Mesendoderm (in vitro differentiated cells): ENCODE results near the gene TARS2.

Experiments used
- DNase-seq: peaks from one replicate; pipeline ENCODE4 v3.0.0; 2013
- H2AK5ac ChIP-seq: 2 replicates; pipeline ENCODE4 v1.6.1; 2013; ENCODE audit warnings: low read length, inconsistent platforms
- H2BK120ac ChIP-seq: 2 replicates; pipeline ENCODE4 v1.6.1; 2013; ENCODE audit warnings: low read depth, mild to moderate bottlenecking, low read length, moderate library complexity, mixed read lengths
- H2BK15ac ChIP-seq: replicated peaks from 2 replicates; pipeline ENCODE4 v1.6.1; 2013; ENCODE audit warnings: low read depth, mild to moderate bottlenecking, moderate library complexity
- H2BK5ac ChIP-seq: 2 replicates; pipeline ENCODE4 v1.6.1; 2013; ENCODE audit warnings: low read length, inconsistent platforms
- H3K18ac ChIP-seq: 2 replicates; pipeline ENCODE4 v1.6.1; 2013; ENCODE audit warnings: mild to moderate bottlenecking, low read length, mixed read lengths
- H3K23ac ChIP-seq: one replicate; pipeline ENCODE4 v1.6.1; 2013; ENCODE audit warnings: low read length
- H3K27ac ChIP-seq: 2 replicates; pipeline ENCODE4 v1.5.1; 2013; ENCODE audit warnings: low read depth, mild to moderate bottlenecking, inconsistent platforms, low read length, moderate library complexity
- H3K27me3 ChIP-seq: 2 replicates; pipeline ENCODE4 v1.6.1; 2013; ENCODE audit warnings: low read length, control low read depth, mild to moderate bottlenecking, inconsistent platforms; ENCODE audit not compliant: insufficient read depth, poor library complexity
- H3K36me3 ChIP-seq: 2 replicates; pipeline ENCODE4 v1.6.1; 2013; ENCODE audit warnings: low read length, inconsistent platforms; ENCODE audit not compliant: control insufficient read depth, insufficient read depth
- H3K4ac ChIP-seq: one replicate; pipeline ENCODE4 v1.6.1; 2013; ENCODE audit warnings: low read depth, mild to moderate bottlenecking, low read length, moderate library complexity
- H3K4me1 ChIP-seq: 2 replicates; pipeline ENCODE4 v1.6.1; 2013; ENCODE audit warnings: low read depth, low read length, inconsistent platforms; ENCODE audit not compliant: control insufficient read depth
- H3K4me2 ChIP-seq: 2 replicates; pipeline ENCODE4 v1.6.1; 2013; ENCODE audit warnings: low read length
- H3K4me3 ChIP-seq: 2 replicates; pipeline ENCODE4 v1.5.1; 2013; ENCODE audit warnings: mild to moderate bottlenecking, low read length
- H3K56ac ChIP-seq: one replicate; pipeline ENCODE4 v1.6.1; 2013; ENCODE audit warnings: low read length
- H3K79me1 ChIP-seq: 2 replicates; pipeline ENCODE4 v1.6.1; 2013; ENCODE audit warnings: low read length, inconsistent platforms
- H3K79me2 ChIP-seq: 2 replicates; pipeline ENCODE4 v1.6.1; 2013; ENCODE audit warnings: mild to moderate bottlenecking, low read length; ENCODE audit not compliant: control insufficient read depth, insufficient read depth
- H3K9ac ChIP-seq: 2 replicates; pipeline ENCODE4 v1.6.1; 2013; ENCODE audit warnings: low read length, inconsistent platforms
- H4K5ac ChIP-seq: one replicate; pipeline ENCODE4 v1.6.1; 2013; ENCODE audit warnings: low read length
- H4K8ac ChIP-seq: one replicate; pipeline ENCODE4 v1.6.1; 2013; ENCODE audit warnings: low read depth, mild to moderate bottlenecking, control low read depth, low read length, moderate library complexity
- WGBS: extraction: QIAGEN DNeasy Blood & Tissue Kit; methylation state at CpG from one replicate; pipeline ENCODE4 v1.1.7; 2013; ENCODE audit warnings: low lambda C conversion rate, missing lambda C conversion rate; ENCODE audit not compliant: insufficient coverage; ENCODE audit errors: extremely low coverage; 5-methylcytosine and 5-hydroxymethylcytosine counted together

Gene TARS2

DNA sequence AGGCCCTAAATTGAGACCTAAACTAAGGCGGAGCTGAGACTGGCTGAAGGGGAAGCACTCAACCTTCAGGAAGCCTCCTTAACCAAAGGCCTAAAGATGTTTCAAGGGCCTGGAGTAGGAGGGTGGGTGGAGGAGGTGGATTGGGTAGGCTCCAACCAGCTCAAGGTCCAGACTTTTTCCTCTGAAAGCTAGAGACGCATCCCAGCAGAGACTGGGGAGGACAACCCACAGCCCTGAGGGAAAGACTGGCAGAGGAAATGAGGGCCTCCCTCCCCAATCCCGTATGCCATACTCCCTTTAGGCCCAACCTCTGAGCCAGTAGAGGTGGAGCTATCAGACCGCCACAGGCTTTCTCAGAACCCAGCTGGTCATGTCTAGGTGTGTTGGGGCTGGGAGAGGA, 21.8 kb downstream of the TARS2 start:
- Histone ChIP-seq H2BK5ac (no peak overlapping the region), H4K8ac (no peak overlapping the region), H2BK15ac (no peak overlapping the region), H2BK120ac (no peak overlapping the region), H3K36me3 (peaks cover 2% of the 10 kb centered on the region), H4K5ac (no peak overlapping the region), H3K4me2 (no peak overlapping the region), H3K9ac (no peak overlapping the region), H2AK5ac (no peak overlapping the region), H3K79me1 (no peaks in the 10 kb centered on the region), H3K56ac (no peak overlapping the region), H3K79me2 (no peaks in the 10 kb centered on the region), H3K27me3 (no peaks in the 10 kb centered on the region), H3K23ac (no peak overlapping the region), H3K27ac (no peak overlapping the region), H3K4me1 (no peaks in the 10 kb centered on the region), H3K4ac (no peak overlapping the region), H3K18ac (no peak overlapping the region), H3K4me3 (no peak overlapping the region)
- no CpG with 5 or more reads among the region's 4 CpGs for WGBS
- no peak for DNase-seq

DNA sequence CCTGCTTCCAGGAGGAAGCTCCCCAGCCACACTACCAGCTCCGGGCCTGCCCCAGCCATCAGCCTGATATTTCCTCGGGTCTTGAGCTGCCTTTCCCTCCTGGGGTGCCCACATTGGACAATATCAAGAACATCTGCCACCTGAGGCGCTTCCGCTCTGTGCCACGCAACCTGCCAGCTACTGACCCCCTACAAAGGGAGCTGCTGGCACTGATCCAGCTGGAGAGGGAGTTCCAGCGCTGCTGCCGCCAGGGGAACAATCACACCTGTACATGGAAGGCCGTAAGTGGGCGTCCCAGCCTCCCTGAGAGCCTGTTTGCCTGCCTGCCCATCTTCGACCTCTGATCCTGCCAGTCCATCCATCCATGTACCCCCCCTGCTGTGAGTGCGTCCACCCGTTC, 24.3 kb downstream of the TARS2 start:
- Histone ChIP-seq H3K9ac (no peak overlapping the region), H2BK120ac (no peak overlapping the region), H4K8ac (no peak overlapping the region), H3K36me3 (no peaks in the 10 kb centered on the region), H3K4me3 (no peak overlapping the region), H3K79me1 (no peaks in the 10 kb centered on the region), H3K4ac (no peak overlapping the region), H2AK5ac (no peak overlapping the region), H3K4me2 (no peak overlapping the region), H4K5ac (no peak overlapping the region), H3K27ac (no peak overlapping the region), H3K18ac (no peak overlapping the region), H3K56ac (no peak overlapping the region), H2BK5ac (no peak overlapping the region), H3K27me3 (no peaks in the 10 kb centered on the region), H3K79me2 (no peaks in the 10 kb centered on the region), H3K4me1 (no peaks in the 10 kb centered on the region), H2BK15ac (no peak overlapping the region), H3K23ac (no peak overlapping the region)
- DNase-seq, result no peak
- no CpG with 5 or more reads among the region's 12 CpGs for WGBS

DNA sequence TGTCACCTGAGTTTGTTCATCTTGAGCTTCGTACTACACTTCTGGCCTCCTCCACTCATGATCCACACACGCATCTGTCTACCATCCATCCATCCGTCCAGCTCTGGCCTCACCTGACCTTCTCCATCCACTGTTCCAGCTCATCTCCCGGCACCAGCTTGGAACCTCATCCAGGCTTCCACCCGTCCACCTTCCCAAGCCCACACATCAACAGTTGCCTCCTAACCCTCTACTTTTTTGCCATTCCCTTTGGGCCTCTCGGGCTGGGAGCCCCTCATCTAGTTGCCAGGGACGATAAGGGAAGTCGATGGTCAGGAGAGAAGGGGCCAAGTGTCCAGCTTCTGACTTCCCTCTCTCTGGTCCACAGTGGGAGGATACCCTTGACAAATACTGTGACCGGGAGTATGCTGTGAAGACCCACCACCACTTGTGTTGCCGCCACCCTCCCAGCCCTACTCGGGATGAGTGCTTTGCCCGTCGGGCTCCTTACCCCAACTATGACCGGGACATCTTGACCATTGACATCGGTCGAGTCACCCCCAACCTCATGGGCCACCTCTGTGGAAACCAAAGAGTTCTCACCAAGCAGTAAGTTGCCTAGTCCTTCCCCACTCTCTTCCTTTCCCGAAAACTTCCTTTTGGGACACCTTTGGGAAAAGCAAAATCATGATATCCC, 24.9 kb downstream of the TARS2 start:
- no peaks in the 10 kb centered on the region for H3K27me3 ChIP-seq
- H2AK5ac ChIP-seq, result no peak overlapping the region
- no peak overlapping the region for H2BK15ac ChIP-seq
- H4K5ac ChIP-seq, result no peak overlapping the region
- H3K9ac ChIP-seq, result no peak overlapping the region
- H3K4me2 ChIP-seq, result no peak overlapping the region
- no peaks in the 10 kb centered on the region for H3K4me1 ChIP-seq
- no peak overlapping the region for H2BK120ac ChIP-seq
- H3K36me3 ChIP-seq, result no peaks in the 10 kb centered on the region
- H3K56ac ChIP-seq, result no peak overlapping the region
- H3K79me1 ChIP-seq, result no peaks in the 10 kb centered on the region
- no peak overlapping the region for H3K4ac ChIP-seq
- WGBS, result no CpG with 5 or more reads among the region's 17 CpGs
- no peak overlapping the region for H3K4me3 ChIP-seq
- H3K27ac ChIP-seq, result no peak overlapping the region
- H4K8ac ChIP-seq, result no peak overlapping the region
- no peak overlapping the region for H2BK5ac ChIP-seq
- H3K23ac ChIP-seq, result no peak overlapping the region
- H3K18ac ChIP-seq, result no peak overlapping the region
- DNase-seq, result no peak
- H3K79me2 ChIP-seq, result no peaks in the 10 kb centered on the region

DNA sequence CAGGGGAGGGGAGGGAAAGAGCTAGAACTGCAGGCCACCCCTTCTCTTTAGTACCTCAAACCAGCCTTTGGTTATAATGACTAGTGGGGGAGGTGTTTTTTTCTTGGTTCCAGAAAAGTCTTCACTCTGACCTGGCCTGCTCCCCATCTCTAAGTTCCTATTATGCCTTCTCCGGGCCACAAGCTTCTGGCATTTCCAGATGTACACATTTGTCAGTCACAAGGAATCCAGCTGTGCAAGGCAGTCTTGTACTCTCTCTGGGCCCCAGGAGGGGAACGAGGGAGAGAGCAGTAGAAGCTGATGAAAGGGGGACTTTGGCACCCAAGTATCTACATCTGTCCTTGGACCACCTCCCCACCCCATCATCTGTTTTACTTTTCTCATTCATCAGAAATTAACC, 25.6 kb downstream of the TARS2 start:
- H2BK15ac ChIP-seq, result no peak overlapping the region
- H3K4me3 ChIP-seq, result no peak overlapping the region
- H2AK5ac ChIP-seq, result no peak overlapping the region
- H2BK120ac ChIP-seq, result no peak overlapping the region
- H3K23ac ChIP-seq, result no peak overlapping the region
- no peaks in the 10 kb centered on the region for H3K79me1 ChIP-seq
- no peak overlapping the region for H3K9ac ChIP-seq
- H3K18ac ChIP-seq, result no peak overlapping the region
- no CpG with 5 or more reads among the region's 2 CpGs for WGBS
- H3K36me3 ChIP-seq, result no peaks in the 10 kb centered on the region
- no peak overlapping the region for H4K5ac ChIP-seq
- H3K4me2 ChIP-seq, result no peak overlapping the region
- no peaks in the 10 kb centered on the region for H3K27me3 ChIP-seq
- H3K56ac ChIP-seq, result no peak overlapping the region
- H4K8ac ChIP-seq, result no peak overlapping the region
- no peaks in the 10 kb centered on the region for H3K4me1 ChIP-seq
- H3K27ac ChIP-seq, result no peak overlapping the region
- H3K4ac ChIP-seq, result no peak overlapping the region
- no peaks in the 10 kb centered on the region for H3K79me2 ChIP-seq
- H2BK5ac ChIP-seq, result no peak overlapping the region
- no peak for DNase-seq

DNA sequence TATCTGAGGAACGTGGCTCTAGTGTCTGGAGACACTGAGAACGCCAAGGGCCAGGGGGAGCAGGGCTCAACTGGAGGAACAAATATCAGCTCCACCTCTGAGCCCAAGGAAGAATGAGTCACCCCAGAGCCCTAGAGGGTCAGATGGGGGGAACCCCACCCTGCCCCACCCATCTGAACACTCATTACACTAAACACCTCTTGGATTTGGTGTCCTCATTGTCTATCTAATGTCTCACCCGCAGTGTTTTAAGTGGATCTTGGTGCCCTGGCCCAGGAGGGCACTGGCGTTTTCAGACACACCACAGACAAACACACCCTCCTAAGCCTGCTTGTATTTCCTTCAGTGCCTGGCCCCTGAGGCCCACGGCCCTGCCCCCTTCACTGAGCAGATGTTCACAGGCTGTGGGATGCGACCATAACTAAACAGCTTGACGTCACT, 26.2 kb downstream of the TARS2 start:
- no peaks in the 10 kb centered on the region for H3K4me1 ChIP-seq
- no peaks in the 10 kb centered on the region for H3K27me3 ChIP-seq
- no peak overlapping the region for H2BK120ac ChIP-seq
- no peak overlapping the region for H3K56ac ChIP-seq
- no peak overlapping the region for H2BK15ac ChIP-seq
- WGBS, result no CpG with 5 or more reads among the region's 7 CpGs
- no peaks in the 10 kb centered on the region for H3K79me2 ChIP-seq
- no peak overlapping the region for H3K4me3 ChIP-seq
- H2BK5ac ChIP-seq, result no peak overlapping the region
- H3K27ac ChIP-seq, result no peak overlapping the region
- DNase-seq, result no peak
- H3K4ac ChIP-seq, result no peak overlapping the region
- no peak overlapping the region for H3K18ac ChIP-seq
- no peak overlapping the region for H3K4me2 ChIP-seq
- H3K79me1 ChIP-seq, result no peaks in the 10 kb centered on the region
- no peak overlapping the region for H3K23ac ChIP-seq
- no peak overlapping the region for H4K5ac ChIP-seq
- no peak overlapping the region for H2AK5ac ChIP-seq
- no peak overlapping the region for H3K9ac ChIP-seq
- no peaks in the 10 kb centered on the region for H3K36me3 ChIP-seq
- no peak overlapping the region for H4K8ac ChIP-seq

DNA sequence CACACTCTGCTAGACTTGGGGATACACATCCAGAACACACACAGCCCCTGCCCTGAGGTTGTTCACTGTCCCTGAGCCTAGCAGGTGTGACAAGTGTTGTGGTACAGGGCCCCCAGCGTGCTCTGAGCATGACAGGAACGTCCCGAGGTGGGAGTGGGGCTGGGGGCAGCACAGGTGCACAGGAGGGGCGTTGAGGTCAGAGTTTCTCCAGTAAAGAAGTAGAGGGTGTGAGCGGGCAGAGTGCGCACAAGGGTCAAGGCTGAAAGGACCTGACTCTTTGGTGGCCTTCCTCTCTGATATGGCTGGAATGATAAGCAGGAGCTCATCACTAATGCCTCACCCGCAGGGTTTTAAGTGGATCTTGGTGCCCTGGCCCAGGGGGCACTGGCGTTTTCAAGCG, 27.0 kb downstream of the TARS2 start:
- no peak overlapping the region for H3K23ac ChIP-seq
- no peaks in the 10 kb centered on the region for H3K27me3 ChIP-seq
- no peak overlapping the region for H2BK120ac ChIP-seq
- no peak overlapping the region for H2AK5ac ChIP-seq
- H3K4me1 ChIP-seq, result no peaks in the 10 kb centered on the region
- no peak overlapping the region for H2BK5ac ChIP-seq
- H3K27ac ChIP-seq, result no peak overlapping the region
- H3K18ac ChIP-seq, result no peak overlapping the region
- H3K79me2 ChIP-seq, result no peaks in the 10 kb centered on the region
- no peak overlapping the region for H4K5ac ChIP-seq
- H3K79me1 ChIP-seq, result no peaks in the 10 kb centered on the region
- no peak for DNase-seq
- no peaks in the 10 kb centered on the region for H3K36me3 ChIP-seq
- no peak overlapping the region for H3K56ac ChIP-seq
- no CpG with 5 or more reads among the region's 9 CpGs for WGBS
- no peak overlapping the region for H4K8ac ChIP-seq
- no peak overlapping the region for H3K4me2 ChIP-seq
- H3K9ac ChIP-seq, result no peak overlapping the region
- H2BK15ac ChIP-seq, result no peak overlapping the region
- no peak overlapping the region for H3K4me3 ChIP-seq
- H3K4ac ChIP-seq, result no peak overlapping the region
